Femur (tissue), 1 donor: ENCODE measurements around the gene ARHGEF10L.
A peak's percentile ranks its signal among the peaks of the same experiment; 100 is the strongest.
"Not testable (repeated sequence)": the region's sequence is repeated elsewhere in the genome, so short reads cannot be mapped to it uniquely, and the experiment has no call there.

Source experiments
- DNase-seq: peaks from one replicate; pipeline ENCODE4 v3.0.0-alpha.2; 2017

The ARHGEF10L gene, protein sequence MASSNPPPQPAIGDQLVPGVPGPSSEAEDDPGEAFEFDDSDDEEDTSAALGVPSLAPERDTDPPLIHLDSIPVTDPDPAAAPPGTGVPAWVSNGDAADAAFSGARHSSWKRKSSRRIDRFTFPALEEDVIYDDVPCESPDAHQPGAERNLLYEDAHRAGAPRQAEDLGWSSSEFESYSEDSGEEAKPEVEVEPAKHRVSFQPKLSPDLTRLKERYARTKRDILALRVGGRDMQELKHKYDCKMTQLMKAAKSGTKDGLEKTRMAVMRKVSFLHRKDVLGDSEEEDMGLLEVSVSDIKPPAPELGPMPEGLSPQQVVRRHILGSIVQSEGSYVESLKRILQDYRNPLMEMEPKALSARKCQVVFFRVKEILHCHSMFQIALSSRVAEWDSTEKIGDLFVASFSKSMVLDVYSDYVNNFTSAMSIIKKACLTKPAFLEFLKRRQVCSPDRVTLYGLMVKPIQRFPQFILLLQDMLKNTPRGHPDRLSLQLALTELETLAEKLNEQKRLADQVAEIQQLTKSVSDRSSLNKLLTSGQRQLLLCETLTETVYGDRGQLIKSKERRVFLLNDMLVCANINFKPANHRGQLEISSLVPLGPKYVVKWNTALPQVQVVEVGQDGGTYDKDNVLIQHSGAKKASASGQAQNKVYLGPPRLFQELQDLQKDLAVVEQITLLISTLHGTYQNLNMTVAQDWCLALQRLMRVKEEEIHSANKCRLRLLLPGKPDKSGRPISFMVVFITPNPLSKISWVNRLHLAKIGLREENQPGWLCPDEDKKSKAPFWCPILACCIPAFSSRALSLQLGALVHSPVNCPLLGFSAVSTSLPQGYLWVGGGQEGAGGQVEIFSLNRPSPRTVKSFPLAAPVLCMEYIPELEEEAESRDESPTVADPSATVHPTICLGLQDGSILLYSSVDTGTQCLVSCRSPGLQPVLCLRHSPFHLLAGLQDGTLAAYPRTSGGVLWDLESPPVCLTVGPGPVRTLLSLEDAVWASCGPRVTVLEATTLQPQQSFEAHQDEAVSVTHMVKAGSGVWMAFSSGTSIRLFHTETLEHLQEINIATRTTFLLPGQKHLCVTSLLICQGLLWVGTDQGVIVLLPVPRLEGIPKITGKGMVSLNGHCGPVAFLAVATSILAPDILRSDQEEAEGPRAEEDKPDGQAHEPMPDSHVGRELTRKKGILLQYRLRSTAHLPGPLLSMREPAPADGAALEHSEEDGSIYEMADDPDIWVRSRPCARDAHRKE (N-terminal part only)

DNA sequence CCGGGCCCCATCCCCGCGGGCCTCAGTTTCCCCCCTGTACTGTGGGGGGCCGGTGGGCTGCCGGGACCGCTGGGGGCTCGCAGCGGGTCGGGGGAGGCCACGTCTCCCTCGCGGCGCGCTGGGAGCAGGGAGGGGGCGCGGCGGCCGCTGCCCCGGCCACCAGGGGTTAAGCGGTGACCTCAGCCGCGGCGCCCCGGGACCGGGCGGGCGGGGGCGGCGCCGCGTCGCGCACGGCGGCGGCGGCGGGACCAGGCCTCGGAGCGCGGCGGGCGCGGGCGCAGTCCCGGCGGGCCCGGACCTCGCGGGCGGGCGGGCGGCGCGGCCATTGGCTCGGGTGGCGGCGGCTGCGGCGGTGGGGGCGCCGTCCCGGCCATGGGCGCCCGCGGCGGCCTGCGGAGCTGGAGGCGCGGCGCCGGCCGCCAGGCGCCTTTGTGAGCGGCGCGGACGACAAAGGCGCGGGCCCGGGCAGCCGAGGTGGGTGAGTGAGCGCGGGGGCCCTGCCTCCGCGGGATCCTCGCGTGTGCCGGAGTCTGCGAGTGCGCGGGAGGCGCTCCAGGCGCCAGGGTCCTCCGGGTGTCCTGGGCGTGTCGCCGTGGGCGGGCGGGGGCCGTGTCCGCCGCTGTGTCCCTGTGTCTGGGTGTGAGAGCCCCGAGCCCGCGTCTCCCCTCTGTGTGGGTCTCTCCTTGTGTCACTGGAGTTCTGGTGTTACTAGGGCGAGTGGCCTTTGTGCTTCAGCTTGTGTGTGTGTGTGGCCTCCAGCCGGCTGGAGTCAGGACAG is at the start of gene ARHGEF10L:
Gene ARHGEF10L (plus strand): TSS at position 222 of the 778 bp plus-strand sequence. CDS start 40,898 bp downstream, outside the sequence.
- DNase-seq = peak; percentile 47

DNA sequence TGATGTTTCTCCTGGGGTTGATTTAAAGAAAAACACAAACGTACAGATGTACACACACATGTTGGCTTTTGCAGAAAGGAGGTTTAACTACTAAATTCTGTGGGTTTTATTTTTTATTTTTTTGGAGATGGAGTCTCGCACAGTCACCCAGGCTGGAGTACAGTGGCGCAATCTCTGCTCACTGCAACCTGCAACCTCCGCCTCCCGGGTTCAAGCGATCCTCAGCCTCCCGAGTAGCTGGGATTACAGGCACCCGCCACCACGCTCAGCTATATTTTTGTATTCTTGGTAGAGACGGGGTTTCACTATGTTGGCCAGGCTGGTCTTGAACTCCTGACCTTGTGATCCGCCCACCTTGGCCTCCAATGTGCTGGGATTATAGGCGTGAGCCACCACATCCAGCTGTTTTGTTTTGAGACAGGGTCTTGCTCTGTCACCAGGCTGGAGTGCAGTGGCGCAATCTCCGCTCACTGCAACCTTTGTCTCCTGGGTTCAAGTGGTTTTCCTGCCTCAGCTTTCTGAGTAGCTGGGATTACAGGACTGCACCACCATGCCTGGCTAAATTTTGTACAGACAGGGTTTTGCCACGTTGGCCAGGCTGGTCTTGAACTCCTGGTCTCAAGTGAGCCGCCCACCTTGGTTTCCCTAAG is 49.6 kb upstream of the ARHGEF10L start:
- DNase-seq = not testable (repeated sequence)

DNA sequence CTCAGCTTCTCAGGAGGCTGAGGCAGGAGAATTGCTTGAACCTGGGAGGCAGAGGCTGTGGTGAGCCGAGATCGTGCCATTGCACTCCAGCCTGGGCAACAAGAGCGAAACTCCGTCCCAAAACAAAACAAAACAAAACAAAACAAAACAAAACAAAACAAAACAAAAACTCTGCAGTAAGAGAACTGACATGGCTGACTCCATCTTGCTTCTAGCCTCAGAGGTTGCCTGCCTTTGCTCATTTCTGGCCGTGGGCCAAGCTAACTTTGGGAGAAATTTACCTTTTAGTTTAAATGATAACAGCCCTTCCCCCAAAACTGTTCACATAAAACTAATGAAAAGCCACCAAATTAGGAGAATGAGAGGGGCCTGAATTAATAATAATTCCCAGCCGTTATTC is 48.8 kb upstream of the ARHGEF10L start:
- not testable (repeated sequence) for DNase-seq

DNA sequence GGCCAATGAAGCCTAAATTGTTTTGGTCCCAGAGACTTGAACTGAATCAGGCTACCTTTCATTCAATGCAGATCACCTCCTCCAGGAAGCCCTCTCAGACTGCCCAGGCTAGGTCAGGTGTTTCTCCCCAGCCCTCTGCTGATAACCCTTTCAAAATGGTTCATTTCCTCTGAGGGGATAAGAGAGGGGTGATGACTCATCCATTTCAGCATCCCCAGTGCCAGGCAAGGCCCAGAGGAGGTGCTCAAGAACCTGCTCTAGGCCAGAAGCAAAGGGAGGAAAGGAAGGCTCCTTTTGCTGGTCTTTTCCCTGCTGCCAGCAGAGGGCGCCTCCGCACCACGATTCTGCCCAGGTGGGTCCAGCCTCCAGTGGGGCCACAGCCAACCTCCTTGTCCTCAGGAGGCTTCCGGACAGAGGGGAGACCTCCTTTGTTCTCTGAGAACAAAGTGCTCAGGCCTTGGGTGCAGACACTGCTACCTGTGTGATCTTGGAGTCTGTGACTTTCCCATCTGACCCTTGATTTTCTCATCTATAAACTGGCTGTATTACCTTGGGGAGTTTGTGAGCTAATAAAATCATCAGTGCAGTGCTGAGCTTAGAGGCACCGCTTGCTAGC is 45.3 kb upstream of the ARHGEF10L start:
- peak; percentile 70 for DNase-seq

DNA sequence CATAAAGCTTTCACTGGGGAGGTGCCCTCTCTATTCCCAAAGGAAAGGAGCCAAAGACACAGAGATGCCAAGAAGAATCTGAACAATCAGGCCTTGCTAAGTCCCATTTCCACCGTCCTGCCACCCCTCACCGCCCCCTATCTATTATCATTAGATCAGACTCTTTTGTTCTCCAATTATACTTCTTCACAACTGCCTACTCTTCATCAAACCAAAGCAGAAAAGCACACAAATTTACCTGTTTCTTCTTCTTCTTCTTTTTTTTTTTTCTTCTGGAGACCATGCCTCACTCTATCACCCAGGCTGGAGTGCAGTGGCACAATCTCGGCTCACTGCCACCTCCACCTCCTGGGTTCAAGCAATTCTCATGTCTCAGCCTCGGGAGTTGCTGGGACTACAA is 43.1 kb upstream of the ARHGEF10L start:
- no peak for DNase-seq

DNA sequence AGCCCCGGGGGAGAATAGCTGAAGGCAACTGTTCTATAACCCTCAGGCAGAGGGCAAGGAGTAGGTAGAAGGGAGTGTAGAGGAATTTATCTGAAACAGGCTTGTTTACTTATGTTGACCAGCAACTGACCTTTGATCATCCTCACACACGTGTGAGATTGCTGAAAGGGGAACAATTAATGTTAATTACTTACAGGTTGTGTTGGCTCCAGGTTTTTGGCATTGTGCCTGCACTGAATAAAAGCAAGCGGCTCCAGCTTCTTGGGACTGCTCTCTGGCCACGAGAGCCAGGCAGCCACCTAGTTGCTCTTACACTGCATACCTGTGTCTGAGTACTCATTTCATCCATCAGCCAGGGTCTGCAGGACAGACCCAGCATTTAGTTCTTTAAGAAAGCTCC is 41.3 kb upstream of the ARHGEF10L start:
- no peak for DNase-seq

DNA sequence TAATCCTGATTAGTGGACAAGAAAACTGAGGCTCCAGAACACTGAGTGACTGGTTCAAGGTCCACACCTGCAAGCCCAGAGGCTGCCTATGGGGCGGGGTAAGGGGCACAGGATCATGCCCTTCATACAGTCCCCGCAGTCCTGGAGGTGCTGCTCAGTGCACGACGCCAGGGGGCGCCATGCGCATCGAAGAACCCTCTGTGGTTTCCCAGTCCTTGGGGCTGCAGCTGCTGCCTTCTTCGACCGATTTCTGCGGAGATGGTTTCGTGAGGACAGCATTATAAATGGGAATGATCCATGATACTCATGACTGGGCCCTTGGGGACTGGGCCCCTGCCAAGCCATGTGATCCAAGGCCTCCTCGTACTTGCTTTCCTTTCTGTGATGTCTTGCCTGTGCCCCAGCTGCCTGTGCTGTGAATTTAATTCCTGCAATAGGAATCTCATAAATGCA is 37.1 kb upstream of the ARHGEF10L start:
- DNase-seq = peak; percentile 89

DNA sequence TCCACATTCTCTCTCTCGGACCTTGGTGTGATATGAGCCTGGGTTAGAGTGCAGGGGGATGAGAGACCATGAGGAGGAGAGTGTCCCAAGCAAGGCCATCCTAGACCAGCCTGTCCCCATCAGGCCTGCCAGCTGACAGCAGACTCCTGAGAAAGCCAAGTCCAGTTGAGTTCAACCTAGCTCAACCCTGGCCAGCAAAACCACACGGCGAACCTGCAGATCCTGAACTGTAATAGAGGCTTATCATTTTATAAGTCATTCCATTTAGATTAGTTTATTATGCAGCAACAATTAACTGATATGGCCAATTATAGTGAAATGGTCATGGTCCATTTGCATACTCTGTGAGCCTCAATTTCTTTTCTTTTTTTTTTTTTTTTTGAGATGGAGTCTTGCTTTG is 36.4 kb upstream of the ARHGEF10L start:
- no peak for DNase-seq

DNA sequence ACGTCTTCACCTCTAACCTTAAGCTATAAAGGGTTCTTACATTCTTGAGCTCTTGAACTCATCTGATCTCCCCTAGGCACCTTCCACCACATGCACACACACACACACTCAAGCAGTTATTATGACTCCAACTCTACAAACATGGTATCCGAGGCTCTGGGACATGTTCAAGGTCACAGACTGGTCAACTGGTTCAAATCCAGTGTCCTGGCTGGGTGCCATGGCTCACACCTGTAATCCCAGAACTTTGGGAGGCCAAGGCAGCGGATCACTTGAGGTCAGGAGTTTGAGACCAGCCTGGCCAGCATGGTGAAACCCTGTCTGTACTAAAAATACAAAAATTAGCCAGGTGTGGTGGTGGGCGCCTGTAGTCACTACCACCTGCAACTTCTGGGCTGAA is 32.3 kb upstream of the ARHGEF10L start:
- DNase-seq = not testable (repeated sequence)

DNA sequence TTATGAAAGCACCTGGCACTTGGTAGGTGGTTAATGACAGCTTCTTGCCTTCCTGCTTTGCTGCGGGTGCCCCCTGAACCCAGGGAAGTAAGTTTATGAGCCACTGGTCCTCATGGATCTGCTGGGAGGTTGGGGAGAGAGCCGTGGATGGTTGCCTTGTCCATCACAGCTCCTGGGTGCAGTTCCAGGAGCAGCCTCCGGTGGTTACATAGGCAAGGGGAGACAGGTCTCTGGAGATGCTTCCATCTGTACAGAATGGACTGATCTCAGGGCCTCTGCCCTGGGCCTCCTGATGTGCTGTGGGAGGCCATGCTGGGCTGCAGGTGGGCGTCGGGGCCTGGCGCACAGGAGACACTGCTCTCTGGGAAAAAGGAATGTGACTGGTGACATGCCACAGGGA is 31.6 kb upstream of the ARHGEF10L start:
- DNase-seq = no peak

DNA sequence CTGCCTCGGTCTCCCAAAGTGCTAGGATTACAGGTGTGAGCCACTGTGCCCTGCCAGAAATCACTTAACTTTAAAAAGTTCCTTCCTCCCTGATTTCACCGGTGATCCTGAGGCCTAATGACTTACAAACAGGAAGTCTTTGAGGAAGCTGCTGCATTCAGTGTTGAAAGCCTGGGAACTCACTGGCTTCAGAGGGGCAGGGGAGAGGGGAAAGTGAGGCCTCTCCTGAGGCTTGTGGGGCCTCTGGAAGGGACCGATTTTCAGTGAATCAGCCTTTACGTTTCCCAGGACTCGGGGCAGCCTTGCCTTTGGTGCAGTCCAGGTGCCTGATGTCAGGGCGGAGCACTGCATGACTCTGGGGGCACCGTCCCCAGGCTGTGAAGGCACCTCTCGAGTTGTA is 30.1 kb upstream of the ARHGEF10L start:
- DNase-seq = no peak

DNA sequence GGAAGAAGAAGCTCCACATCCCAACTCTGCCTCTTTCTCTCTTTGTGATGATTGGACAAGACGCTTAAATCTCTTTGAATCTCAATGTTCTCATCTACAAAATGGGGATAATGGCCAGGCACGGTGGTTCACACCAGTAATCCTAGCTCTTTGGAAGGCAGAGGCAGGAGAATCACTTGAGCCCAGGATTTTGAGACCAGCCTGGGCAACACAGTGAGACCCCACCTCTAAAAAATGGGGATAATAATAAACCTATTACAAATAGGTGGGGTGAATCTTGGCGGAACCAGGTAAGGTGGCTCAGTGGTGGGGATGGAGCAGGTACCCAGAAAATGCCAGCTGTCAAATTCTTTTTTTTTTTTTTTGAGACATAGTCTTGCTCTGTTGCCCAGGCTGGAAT is 29.4 kb upstream of the ARHGEF10L start:
- DNase-seq = no peak

DNA sequence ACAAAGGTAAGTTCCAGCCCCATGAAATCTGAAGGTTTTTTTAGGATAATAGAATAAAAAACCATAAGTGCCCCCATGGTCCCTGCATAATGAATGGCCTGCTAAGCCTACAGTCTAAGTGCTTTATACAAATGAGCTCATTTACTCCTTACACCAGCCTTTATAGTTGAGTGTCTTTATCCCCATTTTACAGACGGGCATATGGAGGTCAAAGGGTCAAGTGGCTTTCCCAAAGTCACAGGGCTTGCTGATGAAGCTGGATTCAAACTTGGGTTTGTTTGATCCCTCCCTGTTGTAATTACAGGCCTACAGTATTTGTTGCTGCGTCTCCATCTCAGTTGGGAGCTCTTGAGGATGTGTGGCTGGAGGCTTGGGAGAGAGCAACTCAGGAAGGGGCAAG is 28.3 kb upstream of the ARHGEF10L start:
- no peak for DNase-seq

DNA sequence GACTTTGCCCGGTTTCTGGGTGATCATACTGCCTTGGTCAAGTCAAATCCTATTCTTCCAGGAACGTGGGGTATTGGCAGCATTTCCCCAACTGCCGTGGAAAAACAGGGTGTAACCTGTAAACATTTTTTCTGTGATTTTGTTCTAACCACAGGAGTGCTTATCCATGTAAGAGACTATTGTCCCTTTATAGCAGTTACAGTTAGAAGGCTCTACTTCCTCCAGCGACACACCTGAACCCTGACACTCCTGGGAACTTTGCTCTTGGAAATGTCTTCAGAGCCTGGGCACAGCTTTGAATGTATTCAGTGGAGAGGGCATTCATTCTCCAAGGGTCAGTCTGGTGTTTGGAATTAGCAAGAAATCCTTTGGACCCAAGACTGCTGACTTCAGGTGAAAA is 26.4 kb upstream of the ARHGEF10L start:
- no peak for DNase-seq

DNA sequence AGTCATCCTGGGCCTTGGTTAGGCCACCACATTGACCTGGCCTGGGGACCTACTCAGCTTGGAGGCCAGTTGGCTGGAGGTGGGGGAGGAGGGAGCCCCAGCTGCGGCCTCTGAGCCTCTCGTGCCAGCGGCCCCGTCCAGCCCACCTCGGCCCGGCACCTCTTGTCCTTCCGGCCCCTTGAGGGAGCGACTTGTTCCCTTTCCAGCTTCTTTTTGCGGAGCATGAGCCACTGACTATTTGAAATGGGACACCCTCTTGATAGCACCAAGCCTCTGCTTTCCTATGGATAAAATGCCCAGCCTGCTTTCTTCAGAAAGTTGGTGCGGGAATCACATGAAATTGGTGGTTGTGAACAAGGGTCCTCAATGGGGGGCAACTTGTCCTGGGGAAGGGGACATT is 24.7 kb upstream of the ARHGEF10L start:
- no peak for DNase-seq

DNA sequence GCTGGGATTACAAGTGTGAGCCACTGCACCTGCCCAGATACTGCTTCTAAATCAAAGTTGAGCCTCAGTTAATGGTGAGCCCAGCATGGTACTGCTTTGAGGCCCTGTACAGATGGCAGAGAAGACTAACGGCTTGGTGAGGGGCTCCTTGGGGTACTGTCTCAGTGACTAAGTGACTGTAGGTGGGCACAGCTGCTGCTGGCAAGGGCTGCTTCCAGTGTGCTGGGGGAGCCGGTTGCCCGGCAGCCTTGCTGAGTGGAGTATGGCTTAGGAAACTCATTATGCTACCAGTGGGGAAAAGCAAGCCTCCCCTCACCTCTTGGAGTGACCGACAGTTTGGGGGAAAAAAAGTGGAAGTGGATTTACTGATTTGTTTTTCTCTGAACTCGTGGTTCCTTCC is 23.6 kb upstream of the ARHGEF10L start:
- DNase-seq = no peak

DNA sequence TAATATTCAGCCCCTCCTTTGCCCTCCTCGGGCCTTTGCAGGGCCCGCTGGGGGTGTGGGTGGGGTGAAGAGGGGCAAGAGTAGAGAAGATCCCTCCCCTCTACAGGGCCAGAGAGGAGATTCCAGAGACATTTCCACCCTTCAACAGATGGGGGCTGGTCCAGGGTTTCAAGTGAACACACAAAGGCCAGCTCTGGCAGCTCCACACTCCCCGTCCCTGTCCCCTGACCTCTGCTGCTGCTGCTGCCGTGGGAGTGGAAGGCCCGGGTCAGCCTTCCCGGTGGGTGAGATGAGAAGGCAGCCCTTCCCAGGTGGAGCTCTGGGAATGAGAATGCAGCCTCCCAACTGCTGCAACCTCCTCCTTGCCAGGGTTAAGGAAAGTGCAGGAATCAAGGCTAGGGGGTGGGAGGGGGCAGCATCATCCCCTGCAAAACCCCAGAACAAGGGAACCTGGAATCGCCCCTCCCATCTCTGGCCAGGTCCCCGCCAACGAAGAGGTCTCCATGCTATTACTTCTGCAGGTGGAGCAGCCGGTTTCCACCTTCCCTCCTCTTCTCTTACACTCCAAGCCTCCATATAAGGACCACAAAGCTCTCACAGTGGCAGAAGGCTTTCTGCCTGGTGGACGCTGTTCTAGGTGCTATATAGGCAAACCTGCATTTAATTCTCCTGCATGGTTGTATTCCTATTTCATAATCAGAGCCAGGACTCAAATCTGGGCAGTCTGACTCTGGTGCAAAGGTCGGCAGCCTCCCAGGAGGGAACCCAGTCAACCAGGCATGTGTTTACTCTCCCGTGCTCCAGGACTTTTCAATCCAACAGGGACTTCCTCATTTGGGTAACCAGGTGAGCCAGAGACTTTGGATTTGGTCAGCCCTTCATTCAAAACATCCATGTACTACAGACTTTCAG is 22.9 kb upstream of the ARHGEF10L start:
- no peak for DNase-seq

DNA sequence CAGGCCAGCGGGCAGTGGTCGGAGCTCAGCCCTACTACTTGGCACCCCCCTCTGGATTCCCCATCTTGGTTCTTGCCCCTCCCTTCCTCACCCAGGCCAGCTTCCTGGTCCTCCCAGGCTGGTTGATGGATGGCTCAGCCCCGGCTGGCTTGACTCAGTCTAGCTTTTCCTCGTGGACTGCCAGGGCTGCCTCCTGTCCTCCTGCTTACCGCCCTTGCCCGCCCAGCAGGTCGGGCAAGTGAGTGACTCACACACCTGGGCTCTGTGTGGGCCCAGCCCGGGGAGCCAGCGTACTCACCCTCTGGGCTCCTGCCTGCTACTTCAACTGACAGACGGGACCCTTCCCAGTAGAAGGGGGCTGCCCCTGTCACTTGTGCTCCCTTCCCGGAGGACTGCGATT is 19.5 kb upstream of the ARHGEF10L start:
- DNase-seq = no peak

DNA sequence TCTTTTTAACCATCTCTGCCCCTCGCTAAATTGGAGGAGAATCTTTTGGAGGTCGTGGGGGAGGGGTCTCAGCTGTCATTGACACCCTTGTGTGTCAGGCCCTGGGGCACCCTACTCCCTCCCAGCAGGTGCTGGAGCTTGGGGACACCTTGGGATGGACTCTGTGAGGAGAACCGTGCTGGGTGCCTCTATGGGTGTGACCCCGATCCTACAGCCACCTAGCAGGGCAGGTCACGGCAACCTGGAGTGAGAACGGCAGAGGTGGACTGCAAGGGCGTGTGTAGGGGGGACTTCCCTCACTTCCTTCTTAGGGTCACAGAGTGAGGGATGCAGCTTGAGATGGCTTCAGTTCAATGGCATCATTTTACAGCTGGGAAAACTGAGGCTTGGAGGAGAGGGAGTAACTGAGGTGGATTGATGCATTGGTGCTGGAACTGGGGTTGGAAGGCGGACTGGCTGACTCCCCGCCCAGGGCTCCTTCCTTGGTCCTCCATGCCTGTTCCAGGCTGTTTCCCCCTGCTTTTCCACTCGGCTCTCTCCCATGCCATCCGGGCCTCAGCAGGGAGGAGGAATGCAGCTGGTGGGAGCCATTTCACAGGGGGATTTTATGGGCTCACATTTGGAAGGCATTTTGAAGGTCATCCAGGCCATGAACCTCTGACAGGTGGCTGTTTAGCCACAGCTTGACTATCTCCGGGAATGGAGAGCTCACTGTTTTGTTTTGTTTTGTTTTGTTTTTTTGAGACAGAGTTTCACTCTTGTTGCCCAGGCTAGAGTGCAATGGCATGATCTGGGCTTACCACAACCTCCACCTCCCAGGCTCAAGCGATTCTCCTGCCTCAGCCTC is 18.8 kb upstream of the ARHGEF10L start:
- no peak for DNase-seq
